Duodenal mucosa (tissue), 2 donors: ENCODE data around the gene ANXA1.

Experiments
- H3K27ac ChIP-seq: one replicate; pipeline ENCODE4 v1.7.0; 2013; ENCODE audit warnings: low read depth, low read length
- H3K27me3 ChIP-seq, 2 donors: one replicate each; pipeline ENCODE4 v1.7.0; 2013; ENCODE audit warnings: low read length in 2 of 2, control low read depth in 1 of 2; ENCODE audit not compliant: insufficient read depth in 2 of 2, control insufficient read depth in 1 of 2
- H3K36me3 ChIP-seq, 2 donors: one replicate each; pipeline ENCODE4 v1.7.0; 2013; ENCODE audit warnings: low read length in 2 of 2, control low read depth in 1 of 2; ENCODE audit not compliant: insufficient read depth in 2 of 2, control insufficient read depth in 1 of 2
- H3K4me1 ChIP-seq, 2 donors: one replicate each; pipeline ENCODE4 v1.7.0; 2013; ENCODE audit warnings: low read length in 2 of 2, control low read depth in 1 of 2; ENCODE audit not compliant: insufficient read depth in 2 of 2, control insufficient read depth in 1 of 2
- H3K4me3 ChIP-seq, 2 donors: one replicate each; pipeline ENCODE4 v1.7.0; 2013; ENCODE audit warnings: low read length in 2 of 2, low read depth in 1 of 2
- H3K9ac ChIP-seq, 2 donors: one replicate each; pipeline ENCODE4 v1.7.0; 2013; ENCODE audit warnings: low read length in 2 of 2, low read depth in 1 of 2
- H3K9me3 ChIP-seq, 2 donors: one replicate each; pipeline ENCODE4 v1.7.0; 2013; ENCODE audit warnings: low read length in 2 of 2, control low read depth in 1 of 2; ENCODE audit not compliant: control insufficient read depth in 1 of 2

The ANXA1 gene

DNA sequence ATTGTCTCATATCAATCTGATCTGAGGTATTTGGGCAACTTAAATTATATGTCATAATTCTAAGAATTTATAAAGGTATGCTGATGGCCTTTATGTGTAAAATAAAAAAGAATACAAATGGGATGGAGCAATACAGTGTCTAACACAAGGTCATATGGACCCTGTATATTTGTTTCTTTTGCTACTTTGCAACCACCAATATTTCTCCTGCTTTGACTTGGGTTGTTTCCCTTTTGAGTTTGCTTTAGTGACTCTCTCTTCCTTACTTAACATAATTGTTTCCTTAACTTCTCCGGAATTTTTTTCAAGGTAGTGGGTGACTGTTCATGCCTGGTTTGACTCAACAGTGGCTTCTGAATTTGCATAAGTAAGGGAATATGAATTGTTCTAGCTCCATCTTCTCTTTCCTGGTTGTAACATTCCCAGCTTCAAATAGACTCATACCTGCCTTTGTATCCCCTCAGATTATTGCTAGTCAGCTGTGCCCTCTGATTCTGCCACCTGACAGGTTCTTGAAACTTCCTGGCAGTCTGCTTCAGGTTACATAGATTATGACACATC lies 30.2 kb upstream of the ANXA1 start:
- Histone ChIP-seq H3K27ac (no peak overlapping the region), H3K27me3 (no peaks in the 10 kb centered on the region), H3K9me3 (no peaks in the 10 kb centered on the region), H3K4me1 (no peaks in the 10 kb centered on the region), H3K36me3 (no peaks in the 10 kb centered on the region), H3K4me3 (no peak overlapping the region), H3K9ac (no peak overlapping the region)

DNA sequence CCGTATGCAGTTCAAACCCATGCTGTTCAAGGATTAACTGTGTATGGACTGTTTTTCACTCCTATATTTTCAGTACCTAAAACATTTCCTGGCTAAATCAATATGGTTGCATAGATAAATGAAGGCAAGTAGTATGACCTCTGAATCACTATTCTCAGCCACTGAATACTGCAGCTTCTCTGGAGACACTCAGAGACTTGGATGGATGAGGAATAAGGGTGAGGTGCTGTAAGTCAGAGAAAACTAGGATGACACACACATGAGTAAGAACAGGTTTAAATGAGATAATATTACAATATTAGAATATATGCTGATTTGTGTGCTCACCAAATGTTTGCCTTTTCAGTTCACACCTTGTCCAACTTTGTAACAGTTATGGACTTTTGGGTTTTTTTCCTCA lies 26.0 kb upstream of the ANXA1 start:
- H3K9me3 ChIP-seq = no peaks in the 10 kb centered on the region
- H3K4me3 ChIP-seq = no peak overlapping the region
- H3K27me3 ChIP-seq = no peaks in the 10 kb centered on the region
- H3K27ac ChIP-seq = no peak overlapping the region
- H3K36me3 ChIP-seq = no peaks in the 10 kb centered on the region
- H3K9ac ChIP-seq = no peak overlapping the region
- H3K4me1 ChIP-seq = no peaks in the 10 kb centered on the region

DNA sequence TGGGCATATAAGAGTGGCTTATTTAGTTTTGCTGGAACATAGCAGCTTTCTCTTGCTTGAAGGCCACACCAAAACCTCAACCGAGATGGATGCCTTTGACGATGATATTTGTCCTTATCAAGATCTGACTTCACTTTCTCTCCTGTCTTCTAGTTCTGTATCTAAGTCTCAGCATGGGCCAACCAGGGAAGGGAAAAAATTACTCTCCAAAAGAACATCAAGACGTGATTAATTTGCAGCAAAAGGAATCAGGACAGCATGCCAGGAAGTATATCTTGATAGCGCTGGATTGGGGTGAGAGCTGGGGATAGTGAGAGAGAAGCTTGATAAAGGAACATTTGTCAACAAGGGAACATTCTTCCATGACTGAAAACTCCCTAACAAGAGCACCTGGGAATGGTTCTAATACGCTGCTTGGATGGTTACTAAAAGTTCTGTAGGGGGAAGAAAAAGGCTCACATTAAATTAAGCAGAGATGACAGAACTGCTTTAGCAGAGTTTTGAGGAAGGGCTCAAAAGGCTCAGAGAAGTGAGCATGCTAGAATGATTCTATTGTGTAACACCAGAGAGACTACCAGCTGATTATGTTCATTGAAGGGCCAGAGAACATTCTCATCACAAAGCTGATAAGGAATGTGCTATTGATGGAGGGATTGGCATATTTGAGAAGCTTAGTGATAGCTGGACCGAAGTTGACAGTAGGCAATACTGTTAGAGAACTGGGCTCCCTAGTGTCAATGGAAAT lies 21.6 kb upstream of the ANXA1 start:
- Histone ChIP-seq H3K27me3 (no peaks in the 10 kb centered on the region), H3K4me1 (peaks cover 4 to 6% of the 10 kb centered on the region in 2 donors), H3K4me3 (no peak overlapping the region), H3K27ac (no peak overlapping the region), H3K9ac (no peak overlapping the region), H3K36me3 (no peaks in the 10 kb centered on the region), H3K9me3 (no peaks in the 10 kb centered on the region)

DNA sequence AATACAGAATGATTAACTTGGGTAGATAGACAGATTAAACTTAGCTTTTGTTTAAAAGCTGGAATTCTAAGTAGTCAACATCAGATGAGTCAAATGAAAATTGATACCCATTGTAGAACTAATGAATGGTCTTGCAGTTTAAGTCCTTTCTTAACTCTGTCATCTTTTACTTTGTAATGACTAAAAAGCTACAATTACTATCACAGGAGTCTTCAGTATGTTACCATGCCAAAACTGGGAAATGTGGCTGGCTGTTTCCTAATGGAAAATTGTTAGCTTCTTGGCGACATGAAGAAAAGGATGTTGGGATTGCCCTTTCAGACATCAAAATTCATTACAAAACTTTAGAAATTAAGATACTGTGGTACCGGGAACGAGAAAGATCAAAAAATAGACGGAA lies 20.2 kb upstream of the ANXA1 start:
- Histone ChIP-seq H3K9ac (peak overlapping the region in 1 of 2 donors; percentile 71), H3K27me3 (no peaks in the 10 kb centered on the region), H3K4me1 (peaks cover 4 to 6% of the 10 kb centered on the region in 2 donors), H3K27ac (no peak overlapping the region), H3K4me3 (no peak overlapping the region), H3K9me3 (no peaks in the 10 kb centered on the region), H3K36me3 (no peaks in the 10 kb centered on the region)

DNA sequence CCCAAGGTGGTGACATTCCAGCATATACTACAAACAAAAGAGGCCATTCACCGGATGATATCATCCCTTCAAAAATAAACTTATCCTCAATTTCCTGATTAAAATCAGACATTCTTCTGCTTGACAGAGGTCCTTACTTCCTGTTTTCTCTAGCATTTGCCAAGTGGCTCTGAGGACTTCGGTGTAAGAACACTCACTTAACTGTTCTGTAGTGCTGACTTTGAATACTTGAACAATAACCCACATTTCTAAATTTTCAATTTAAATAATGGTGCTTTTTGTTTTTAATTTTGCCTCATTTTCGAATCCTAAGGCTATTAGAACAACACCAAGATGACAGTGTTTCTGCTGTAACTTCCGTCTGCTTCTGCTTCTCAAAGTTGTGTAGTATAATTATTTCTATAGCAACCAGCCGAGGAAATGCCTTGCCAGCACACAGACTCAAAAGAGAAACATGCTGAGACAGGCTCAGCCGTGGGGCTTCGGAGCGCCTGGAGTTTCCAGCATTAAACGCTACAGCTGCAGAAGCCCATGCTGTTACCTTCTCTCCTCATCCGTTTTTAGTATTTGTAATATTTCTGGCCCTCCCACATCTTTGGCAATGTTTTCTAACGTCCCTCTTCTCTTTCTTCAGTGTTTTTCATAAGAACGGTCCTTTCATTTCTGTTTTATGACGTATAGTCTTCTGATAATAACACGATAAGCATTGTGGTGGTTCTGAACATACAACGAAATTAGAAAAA lies 19.5 kb upstream of the ANXA1 start:
- Histone ChIP-seq H3K4me3 (peak overlapping the region; percentile 72 to 76), H3K27me3 (no peaks in the 10 kb centered on the region), H3K27ac (peak overlapping the region; percentile 57), H3K9me3 (no peaks in the 10 kb centered on the region), H3K36me3 (no peaks in the 10 kb centered on the region), H3K9ac (peak overlapping the region; percentile 63 to 71), H3K4me1 (peaks cover 4 to 6% of the 10 kb centered on the region in 2 donors)

DNA sequence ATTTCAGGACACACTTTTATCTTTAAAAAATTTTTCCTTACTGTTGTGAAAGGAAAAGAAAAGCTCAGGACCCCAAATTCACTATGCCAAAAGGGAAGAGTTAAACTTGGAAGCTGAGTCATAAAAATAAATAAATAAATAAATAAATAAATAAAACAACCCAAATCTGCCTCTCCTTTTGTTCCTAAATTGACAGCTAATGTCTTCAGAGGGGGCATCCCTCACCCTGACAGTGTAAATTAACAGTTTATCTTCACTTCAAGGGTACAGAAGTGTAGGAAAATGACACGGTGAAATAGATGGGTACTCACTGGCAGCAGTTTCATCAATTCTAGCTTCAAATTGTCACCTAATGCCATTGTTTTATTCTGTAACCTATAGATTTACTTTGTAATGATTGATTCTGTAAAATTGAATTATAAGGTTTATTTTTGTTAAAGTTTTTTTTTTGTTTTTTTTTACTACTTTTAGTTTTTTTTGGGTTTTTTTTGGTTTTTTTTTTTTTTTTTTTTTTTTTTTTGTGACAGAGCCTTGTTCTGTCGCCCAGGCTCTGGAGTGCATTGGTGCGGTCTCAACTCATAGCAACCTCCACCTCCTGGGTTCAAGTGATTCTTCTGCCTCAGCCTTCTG lies 18.5 kb upstream of the ANXA1 start:
- Histone ChIP-seq H3K27ac (peak overlapping the region; percentile 57), H3K36me3 (no peaks in the 10 kb centered on the region), H3K9ac (peak overlapping the region in 1 of 2 donors; percentile 71), H3K9me3 (no peaks in the 10 kb centered on the region), H3K27me3 (no peaks in the 10 kb centered on the region), H3K4me1 (peaks cover 4 to 6% of the 10 kb centered on the region in 2 donors), H3K4me3 (peak overlapping the region in 1 of 2 donors; percentile 72)

DNA sequence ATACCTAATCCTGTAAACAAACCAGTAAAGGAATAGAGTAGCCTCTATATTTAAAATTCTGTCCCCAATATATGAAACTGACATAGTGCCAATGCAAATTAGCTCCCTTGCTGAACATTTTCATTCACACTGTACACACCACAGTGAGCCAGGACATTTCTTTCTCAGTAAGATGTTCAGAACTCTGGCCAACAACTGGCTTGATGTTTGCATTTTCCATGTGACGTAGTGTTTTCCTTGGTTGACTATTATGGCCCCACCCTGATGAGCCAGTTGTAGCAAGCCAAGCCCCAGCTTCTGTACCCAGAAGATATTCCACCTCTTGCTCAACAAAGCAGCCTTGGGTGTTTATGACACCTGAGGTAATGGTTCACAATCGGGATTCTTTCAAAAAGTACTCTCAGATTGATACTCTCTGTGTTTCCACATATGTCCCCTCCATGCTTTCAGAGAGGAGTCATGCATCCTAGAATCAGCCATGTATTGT lies 17.7 kb upstream of the ANXA1 start:
- no peak overlapping the region for H3K9ac ChIP-seq
- no peak overlapping the region for H3K27ac ChIP-seq
- no peaks in the 10 kb centered on the region for H3K36me3 ChIP-seq
- H3K27me3 ChIP-seq = no peaks in the 10 kb centered on the region
- H3K4me1 ChIP-seq = peaks cover 4 to 6% of the 10 kb centered on the region in 2 donors
- H3K9me3 ChIP-seq = no peaks in the 10 kb centered on the region
- H3K4me3 ChIP-seq = no peak overlapping the region

DNA sequence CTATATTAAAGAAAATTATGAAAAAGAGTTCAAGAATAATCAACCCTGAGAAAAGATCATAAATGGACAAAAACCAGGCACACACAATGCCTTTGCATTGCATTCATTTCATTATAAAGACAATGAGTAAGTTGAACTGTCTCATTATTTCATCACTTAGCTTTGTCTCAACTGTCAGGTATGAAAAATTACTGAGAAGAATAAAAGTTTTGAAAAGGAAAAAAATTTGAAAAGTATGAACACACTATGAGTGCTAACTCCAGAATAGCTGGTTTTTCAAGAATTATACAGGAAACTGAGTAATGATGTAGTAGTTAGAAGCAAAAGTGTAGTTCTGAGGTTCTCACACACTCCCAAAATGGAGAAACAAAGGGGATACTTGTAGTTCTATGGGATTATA lies 16.3 kb upstream of the ANXA1 start:
- Histone ChIP-seq H3K36me3 (no peaks in the 10 kb centered on the region), H3K9ac (no peak overlapping the region), H3K4me1 (peaks cover 4 to 6% of the 10 kb centered on the region in 2 donors), H3K9me3 (no peaks in the 10 kb centered on the region), H3K27ac (no peak overlapping the region), H3K27me3 (no peaks in the 10 kb centered on the region), H3K4me3 (no peak overlapping the region)

DNA sequence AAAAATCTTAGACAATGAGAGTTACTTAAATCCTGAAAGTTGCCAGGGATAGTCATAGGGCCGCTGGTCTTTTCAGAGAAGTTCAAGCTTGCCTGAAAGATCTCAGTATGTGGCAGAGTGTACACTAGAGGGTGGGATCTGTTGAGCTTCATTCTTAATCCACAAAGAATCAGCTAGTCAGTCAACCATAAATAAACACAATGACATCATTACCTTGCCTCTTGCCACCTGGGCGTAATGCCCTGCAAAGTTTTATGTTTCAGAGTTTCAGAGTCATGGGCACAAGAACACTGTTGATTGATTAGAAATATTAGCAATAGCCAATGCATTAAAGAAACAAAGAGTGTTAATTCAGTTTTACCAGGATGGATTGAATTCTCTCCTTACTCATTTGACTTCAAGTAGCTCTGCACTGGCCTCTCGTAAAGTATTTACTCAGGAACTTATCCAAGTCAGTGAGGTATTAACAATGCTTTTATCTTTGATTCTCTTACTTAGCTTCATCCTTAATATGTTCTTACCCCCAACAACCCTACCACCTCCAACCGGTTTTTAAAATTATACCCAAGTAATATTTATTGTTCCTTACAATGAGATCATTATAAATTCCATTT lies 14.3 kb upstream of the ANXA1 start:
- Histone ChIP-seq H3K27ac (no peak overlapping the region), H3K36me3 (no peaks in the 10 kb centered on the region), H3K27me3 (no peaks in the 10 kb centered on the region), H3K9me3 (no peaks in the 10 kb centered on the region), H3K4me3 (no peak overlapping the region), H3K4me1 (no peaks in the 10 kb centered on the region), H3K9ac (no peak overlapping the region)
